Esophagus muscularis mucosa (tissue), 3 donors: Measurements from ENCODE around the gene IL17REL.

Experiments used
- EP300 ChIP-seq: sonication (generic); formaldehyde crosslinking; IDR thresholded peaks from one replicate; pipeline ENCODE4 v1.6.1; 2017; ENCODE audit warnings: antibody characterized with exemption
- TF ChIP-seq, protein P1 (sequence below), 3 experiments: fragments of 200-600 bp in 2 of 3; fragments of 450-650 bp in 1 of 3; sonication (generic) in 2 of 3; IDR thresholded peaks; one replicate each; pipeline ENCODE4 v1.5.1; 2017 to 2019; ENCODE audit warnings: antibody characterized with exemption in 3 of 3, mild to moderate bottlenecking in 2 of 3, moderate library complexity in 1 of 3

DNA sequence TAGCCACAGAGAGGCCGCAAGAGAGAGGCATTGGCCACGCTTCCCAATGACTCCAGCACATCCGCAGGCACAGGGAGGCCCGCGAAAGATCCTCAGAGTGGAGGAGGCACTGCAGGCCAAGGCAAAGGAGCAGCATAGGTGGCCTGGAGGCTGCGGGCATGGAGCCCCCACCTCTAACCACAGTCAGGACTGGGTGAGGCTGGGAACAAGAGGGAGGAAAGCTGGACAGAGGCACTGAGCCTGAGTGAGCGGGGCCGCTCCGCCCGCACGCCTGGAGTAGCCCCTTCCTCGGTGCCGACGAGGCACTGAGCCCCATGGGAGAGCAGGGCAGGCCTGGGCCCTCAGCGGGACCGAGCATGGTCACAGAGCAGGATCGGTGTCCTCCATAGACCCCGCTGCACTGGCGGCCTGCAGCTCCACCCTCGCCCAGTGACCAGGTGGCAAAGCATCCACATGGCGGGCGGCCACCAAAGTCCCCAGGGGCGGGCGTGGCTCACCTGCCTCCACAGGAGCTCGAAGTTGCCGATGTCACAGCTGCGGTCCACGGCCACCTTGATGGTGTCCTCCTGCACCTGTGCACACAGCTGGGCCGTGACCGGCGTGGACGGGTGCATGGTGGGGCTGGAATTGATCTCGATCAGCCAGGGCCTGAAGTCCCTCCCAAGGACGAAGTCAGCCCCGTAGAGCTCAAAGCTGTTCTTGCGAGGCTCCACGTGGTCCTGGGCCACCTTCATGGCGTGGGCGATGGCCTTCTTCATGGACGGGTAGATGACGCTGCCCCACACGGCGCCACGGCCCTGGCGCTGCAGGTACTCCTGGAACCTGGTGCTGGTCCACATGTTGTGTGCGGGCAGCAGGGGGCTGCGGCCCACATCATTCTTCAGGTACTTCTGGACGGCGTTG lies 18.9 kb upstream of the IL17REL start:
- TF ChIP-seq, protein P1, sequence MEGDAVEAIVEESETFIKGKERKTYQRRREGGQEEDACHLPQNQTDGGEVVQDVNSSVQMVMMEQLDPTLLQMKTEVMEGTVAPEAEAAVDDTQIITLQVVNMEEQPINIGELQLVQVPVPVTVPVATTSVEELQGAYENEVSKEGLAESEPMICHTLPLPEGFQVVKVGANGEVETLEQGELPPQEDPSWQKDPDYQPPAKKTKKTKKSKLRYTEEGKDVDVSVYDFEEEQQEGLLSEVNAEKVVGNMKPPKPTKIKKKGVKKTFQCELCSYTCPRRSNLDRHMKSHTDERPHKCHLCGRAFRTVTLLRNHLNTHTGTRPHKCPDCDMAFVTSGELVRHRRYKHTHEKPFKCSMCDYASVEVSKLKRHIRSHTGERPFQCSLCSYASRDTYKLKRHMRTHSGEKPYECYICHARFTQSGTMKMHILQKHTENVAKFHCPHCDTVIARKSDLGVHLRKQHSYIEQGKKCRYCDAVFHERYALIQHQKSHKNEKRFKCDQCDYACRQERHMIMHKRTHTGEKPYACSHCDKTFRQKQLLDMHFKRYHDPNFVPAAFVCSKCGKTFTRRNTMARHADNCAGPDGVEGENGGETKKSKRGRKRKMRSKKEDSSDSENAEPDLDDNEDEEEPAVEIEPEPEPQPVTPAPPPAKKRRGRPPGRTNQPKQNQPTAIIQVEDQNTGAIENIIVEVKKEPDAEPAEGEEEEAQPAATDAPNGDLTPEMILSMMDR (IDR thresholded peaks at IDR 0.05): no peak
- TF ChIP-seq EP300: no peak
